ENCODE results near the gene CRIP3.

- TF ChIP-seq CTCF (IDR thresholded peaks at IDR 0.05; ENCODE audit: extremely low read depth in 1 of 2, insufficient read depth in 1 of 2, low read depth in 1 of 2, low read length in 2 of 2) (no peak), EZH2 (IDR thresholded peaks at IDR 0.05; ENCODE audit: borderline replicate concordance, low read depth, low read length, severe bottlenecking) (no peak)
These were observed 7.3 kb downstream of the CRIP3 start for GRCh38 chr6:43301081-43301870.
